WERI-Rb-1 (cell line): ENCODE results near the gene FCRL2.

Source experiments
- DNase-seq: peaks from one replicate; pipeline ENCODE4 v3.0.0-alpha.2; 2020
- H3K27ac ChIP-seq: fragments of 250-450 bp; sonication (Bioruptor Pico); 2 replicates; pipeline ENCODE4 v1.5.1; 2020; ENCODE audit warnings: mild to moderate bottlenecking, moderate library complexity
- H3K27me3 ChIP-seq: fragments of 250-450 bp; sonication (Bioruptor Pico); 2 replicates; pipeline ENCODE4 v1.5.1; 2021; ENCODE audit warnings: mild to moderate bottlenecking, low read depth, moderate library complexity; ENCODE audit not compliant: insufficient read depth, severe bottlenecking
- H3K36me3 ChIP-seq: fragments of 250-450 bp; sonication (Bioruptor Pico); 2 replicates; pipeline ENCODE4 v1.5.1; 2020; ENCODE audit warnings: mild to moderate bottlenecking, moderate library complexity
- H3K4me3 ChIP-seq: 2 replicates; pipeline ENCODE4 v1.5.1; 2011; ENCODE audit warnings: low read depth, mild to moderate bottlenecking, control low read depth, low read length
- H3K9me3 ChIP-seq: fragments of 250-450 bp; sonication (Bioruptor Pico); 2 replicates; pipeline ENCODE4 v1.5.1; 2021; ENCODE audit warnings: mild to moderate bottlenecking, moderate library complexity; ENCODE audit not compliant: severe bottlenecking
- CTCF ChIP-seq: IDR thresholded peaks from 2 replicates; pipeline ENCODE4 v1.5.1; 2011; ENCODE audit warnings: low read depth, mild to moderate bottlenecking, control low read depth, inconsistent platforms, low read length

The FCRL2 gene

DNA sequence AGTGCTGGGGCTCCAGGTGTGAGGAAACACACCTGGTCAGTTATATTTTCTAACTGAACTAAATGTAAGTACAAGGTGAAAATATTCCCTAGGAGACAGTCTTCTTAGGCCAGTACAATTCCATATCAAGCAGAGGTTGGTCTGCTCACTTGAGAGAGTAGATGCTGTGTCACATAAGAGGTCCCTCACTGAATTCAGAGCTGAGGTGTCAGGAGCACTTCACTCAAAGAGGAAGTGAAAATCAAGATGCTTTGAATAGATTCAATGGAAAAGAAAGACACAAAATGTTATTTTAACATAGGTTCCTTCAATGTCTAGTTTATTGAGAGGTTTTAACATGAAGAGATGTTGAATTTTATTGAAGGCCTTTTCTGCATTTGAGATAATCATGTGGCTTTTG is 72.1 kb downstream of the FCRL2 start:
- peaks cover 7% of the 10 kb centered on the region for H3K9me3 ChIP-seq
- DNase-seq: no peak
- no peaks in the 10 kb centered on the region for H3K36me3 ChIP-seq
- H3K27me3 ChIP-seq: no peaks in the 10 kb centered on the region
- no peak overlapping the region for H3K27ac ChIP-seq
- H3K4me3 ChIP-seq: no peak overlapping the region
- TF ChIP-seq CTCF: no peak

DNA sequence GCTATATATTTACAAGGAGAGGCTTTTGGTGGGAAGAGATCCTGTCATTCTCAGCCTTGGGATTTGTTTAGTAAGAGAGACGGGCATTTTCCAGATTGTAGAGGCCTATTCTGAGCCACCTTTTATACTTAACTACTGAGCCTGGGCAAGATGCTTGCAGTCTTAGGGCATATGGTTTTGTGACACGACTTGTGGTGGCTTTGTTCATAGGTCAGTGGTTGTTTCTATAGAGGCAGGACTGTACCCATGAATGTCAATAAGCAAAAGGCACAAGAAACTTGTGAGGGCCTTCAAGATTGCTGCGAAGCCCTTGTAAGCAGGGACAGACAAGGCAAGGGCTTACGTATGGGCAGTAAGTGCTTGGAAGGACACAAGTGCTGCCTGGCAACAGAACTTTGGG is 73.0 kb downstream of the FCRL2 start:
- Histone ChIP-seq H3K36me3 (no peaks in the 10 kb centered on the region), H3K27ac (no peak overlapping the region), H3K4me3 (no peak overlapping the region), H3K9me3 (peaks cover 4% of the 10 kb centered on the region), H3K27me3 (no peaks in the 10 kb centered on the region)
- DNase-seq: no peak
- TF ChIP-seq CTCF: no peak

GRCh38 chr1:157702308-157702825 is 74.6 kb downstream of the FCRL2 start:
- no peak for DNase-seq
- Histone ChIP-seq H3K4me3 (no peak overlapping the region), H3K9me3 (no peaks in the 10 kb centered on the region), H3K27me3 (no peaks in the 10 kb centered on the region), H3K36me3 (no peaks in the 10 kb centered on the region), H3K27ac (no peak overlapping the region)
- no peak for TF ChIP-seq CTCF

- H3K27ac ChIP-seq: no peak within 1 kb of the TSS
Measured at GRCh38 chr1:157700732-157701131, 76.2 kb downstream of the FCRL2 start, which contains the start of gene FCRL3. Gene FCRL3 (minus strand): TSS chr1:157700769. CDS start chr1:157700489, 280 bp downstream.

DNA sequence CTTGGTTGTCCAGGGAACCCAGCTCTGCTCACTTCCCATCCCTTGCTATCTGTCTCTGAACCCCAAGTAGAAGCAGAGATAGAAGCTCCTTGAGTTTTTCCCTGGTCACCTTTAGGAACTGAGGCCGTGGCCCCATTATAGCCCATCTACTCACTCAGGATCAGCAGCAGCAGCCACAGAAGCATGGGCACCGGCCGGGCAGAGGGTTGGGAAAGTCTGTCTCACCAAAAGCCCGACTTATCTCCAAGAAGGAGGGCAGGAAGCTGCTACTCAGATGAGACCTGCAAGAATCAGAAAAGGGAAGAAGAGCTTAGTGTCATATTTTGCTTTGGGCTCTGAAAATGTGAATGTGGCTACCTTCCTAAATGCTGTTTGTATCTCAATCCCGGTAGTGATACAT is 76.6 kb downstream of the FCRL2 start:
- DNase-seq: no peak
- Histone ChIP-seq H3K4me3 (no peak overlapping the region), H3K27me3 (no peaks in the 10 kb centered on the region), H3K27ac (no peak overlapping the region), H3K36me3 (no peaks in the 10 kb centered on the region), H3K9me3 (no peaks in the 10 kb centered on the region)
- no peak for TF ChIP-seq CTCF

More at GRCh38 chr1:157700732-157701131, 76.2 kb downstream of the FCRL2 start, which contains the start of gene FCRL3:
- no peak for TF ChIP-seq CTCF
- Histone ChIP-seq H3K4me3 (no peak within 1 kb of the TSS), H3K27me3 (no peaks in the 10 kb centered on the region), H3K36me3 (no peaks in the 10 kb centered on the region), H3K9me3 (no peaks in the 10 kb centered on the region)
- DNase-seq: no peak
